Activated CD8-positive, alpha-beta T cell treated with anti-CD3 and anti-CD28 coated beads, Interleukin-2, amount 10 ng/mL, durations not matched to agents 7 days and 5 days (primary cell): Measurements from ENCODE around the gene ARHGAP24. TPM values are rescaled to one million over a fixed set of nuclear protein-coding genes. Genes with fewer than 3 reads are reported as not detected.

Source experiments
- ATAC-seq: fragments of 150-1000 bp; cut with Tn5 transposase; one replicate; pipeline ENCODE4 v1.10.0; 2021; ENCODE audit warnings: moderate library complexity
- CTCF ChIA-PET: fragments of 350-600 bp; sonication (Branson Sonifier 250); formaldehyde crosslinking; loops from one replicate; lab custom pipeline; 2021; ENCODE audit warnings: antibody characterized with exemption; lab: Charles Lee
- POLR2A ChIA-PET: fragments of 350-600 bp; sonication (Branson Sonifier 250); formaldehyde crosslinking; loops from one replicate; lab custom pipeline; 2021; ENCODE audit warnings: antibody characterized with exemption; lab: Charles Lee
- DNase-seq: peaks from one replicate; pipeline ENCODE4 v3.0.0-alpha.2; 2020
- H3K27ac Mint-ChIP-seq: one replicate; pipeline ENCODE4 v1.8.0; 2021; ENCODE audit warnings: mild to moderate bottlenecking, mixed read lengths
- H3K27me3 Mint-ChIP-seq: one replicate; pipeline ENCODE4 v1.8.0; 2021; ENCODE audit warnings: low read depth, mixed read lengths
- H3K36me3 Mint-ChIP-seq: one replicate; pipeline ENCODE4 v1.8.0; 2021; ENCODE audit warnings: low read depth, mixed read lengths
- H3K4me1 Mint-ChIP-seq: one replicate; pipeline ENCODE4 v1.8.0; 2021; ENCODE audit warnings: low read depth, mixed read lengths
- H3K4me3 Mint-ChIP-seq: one replicate; pipeline ENCODE4 v1.8.0; 2021; ENCODE audit warnings: mild to moderate bottlenecking, mixed read lengths
- H3K9me3 Mint-ChIP-seq: one replicate; pipeline ENCODE4 v1.8.0; 2022; ENCODE audit warnings: mixed read lengths; ENCODE audit not compliant: insufficient read depth
- total RNA-seq, 2 experiments: library from RNA; stranded (reverse); gene quantifications; one replicate each; pipeline ENCODE4 v1.2.3, GENCODE V29; 2021

Gene ARHGAP24
- total RNA-seq, 2 experiments from 2014 or later, result not detected

- Mint-ChIP-seq H3K9me3 (no peaks in the 10 kb centered on the region), H3K36me3 (no peaks in the 10 kb centered on the region), H3K27me3 (peaks cover 4% of the 10 kb centered on the region), H3K27ac (no peak overlapping the region), H3K4me1 (no peaks in the 10 kb centered on the region), H3K4me3 (no peak overlapping the region)
- CTCF ChIA-PET, result no interaction called here
- ATAC-seq, result no peak
- DNase-seq, result no peak
- POLR2A ChIA-PET, result no interaction called here
Observed at GRCh38 chr4:85938902-85939301, 464.0 kb downstream of the ARHGAP24 start.

- POLR2A ChIA-PET, result no interaction called here
- no peak for DNase-seq
- H3K27ac Mint-ChIP-seq, result no peak overlapping the region
- H3K27me3 Mint-ChIP-seq, result peaks cover 4% of the 10 kb centered on the region
- no peaks in the 10 kb centered on the region for H3K4me1 Mint-ChIP-seq
- CTCF ChIA-PET, result no interaction called here
- no peaks in the 10 kb centered on the region for H3K9me3 Mint-ChIP-seq
- no peaks in the 10 kb centered on the region for H3K36me3 Mint-ChIP-seq
- no peak for ATAC-seq
- no peak overlapping the region for H3K4me3 Mint-ChIP-seq
Observed at GRCh38 chr4:85939595-85939994, 464.6 kb downstream of the ARHGAP24 start.

- POLR2A ChIA-PET, result no interaction called here
- Mint-ChIP-seq H3K27ac (no peak overlapping the region), H3K4me1 (no peaks in the 10 kb centered on the region), H3K27me3 (peaks cover 4% of the 10 kb centered on the region), H3K4me3 (no peak overlapping the region), H3K36me3 (no peaks in the 10 kb centered on the region), H3K9me3 (no peaks in the 10 kb centered on the region)
- ATAC-seq (no peak), DNase-seq (no peak)
- CTCF ChIA-PET, result no interaction called here
Observed at GRCh38 chr4:85940151-85940550, 465.2 kb downstream of the ARHGAP24 start.

- ChIA-PET CTCF (no interaction called here), POLR2A (no interaction called here)
- peaks cover 4% of the 10 kb centered on the region for H3K27me3 Mint-ChIP-seq
- no peak overlapping the region for H3K27ac Mint-ChIP-seq
- no peak for ATAC-seq
- no peaks in the 10 kb centered on the region for H3K4me1 Mint-ChIP-seq
- no peak for DNase-seq
- no peak overlapping the region for H3K4me3 Mint-ChIP-seq
- no peaks in the 10 kb centered on the region for H3K36me3 Mint-ChIP-seq
- H3K9me3 Mint-ChIP-seq, result no peaks in the 10 kb centered on the region
Observed at GRCh38 chr4:85942107-85942506, 467.2 kb downstream of the ARHGAP24 start.

- POLR2A ChIA-PET, result no interaction called here
- no peak for ATAC-seq
- H3K27me3 Mint-ChIP-seq, result no peaks in the 10 kb centered on the region
- H3K9me3 Mint-ChIP-seq, result no peaks in the 10 kb centered on the region
- CTCF ChIA-PET, result no interaction called here
- H3K4me3 Mint-ChIP-seq, result no peak overlapping the region
- H3K4me1 Mint-ChIP-seq, result no peaks in the 10 kb centered on the region
- no peak overlapping the region for H3K27ac Mint-ChIP-seq
- DNase-seq, result no peak
- H3K36me3 Mint-ChIP-seq, result no peaks in the 10 kb centered on the region
Observed at GRCh38 chr4:85946821-85947220, 471.9 kb downstream of the ARHGAP24 start.

- DNase-seq, result no peak
- H3K4me1 Mint-ChIP-seq, result no peaks in the 10 kb centered on the region
- no peaks in the 10 kb centered on the region for H3K9me3 Mint-ChIP-seq
- no peaks in the 10 kb centered on the region for H3K36me3 Mint-ChIP-seq
- no peak overlapping the region for H3K4me3 Mint-ChIP-seq
- ChIA-PET POLR2A (no interaction called here), CTCF (no interaction called here)
- H3K27ac Mint-ChIP-seq, result no peak overlapping the region
- no peaks in the 10 kb centered on the region for H3K27me3 Mint-ChIP-seq
- ATAC-seq, result no peak
Observed at GRCh38 chr4:85951099-85951498, 476.1 kb downstream of the ARHGAP24 start.

- Mint-ChIP-seq H3K27ac (no peak overlapping the region), H3K36me3 (no peaks in the 10 kb centered on the region), H3K4me1 (no peaks in the 10 kb centered on the region), H3K4me3 (no peak overlapping the region), H3K9me3 (no peaks in the 10 kb centered on the region), H3K27me3 (no peaks in the 10 kb centered on the region)
- ChIA-PET CTCF (no interaction called here), POLR2A (no interaction called here)
- no peak for DNase-seq
- no peak for ATAC-seq
Observed at GRCh38 chr4:85952528-85952927, 477.6 kb downstream of the ARHGAP24 start.

GRCh38 chr4:85952972-85953650 lies 478.2 kb downstream of the ARHGAP24 start:
- no peak overlapping the region for H3K27ac Mint-ChIP-seq
- CTCF ChIA-PET, result no interaction called here
- no peak for ATAC-seq
- H3K36me3 Mint-ChIP-seq, result no peaks in the 10 kb centered on the region
- H3K9me3 Mint-ChIP-seq, result no peaks in the 10 kb centered on the region
- H3K4me3 Mint-ChIP-seq, result no peak overlapping the region
- no peaks in the 10 kb centered on the region for H3K4me1 Mint-ChIP-seq
- DNase-seq, result no peak
- POLR2A ChIA-PET, result no interaction called here
- H3K27me3 Mint-ChIP-seq, result no peaks in the 10 kb centered on the region

- ChIA-PET CTCF (no interaction called here), POLR2A (no interaction called here)
- no peak overlapping the region for H3K27ac Mint-ChIP-seq
- no peak for DNase-seq
- no peak overlapping the region for H3K4me3 Mint-ChIP-seq
- H3K36me3 Mint-ChIP-seq, result no peaks in the 10 kb centered on the region
- no peak for ATAC-seq
- H3K4me1 Mint-ChIP-seq, result no peaks in the 10 kb centered on the region
- H3K9me3 Mint-ChIP-seq, result no peaks in the 10 kb centered on the region
- H3K27me3 Mint-ChIP-seq, result no peaks in the 10 kb centered on the region
Observed at GRCh38 chr4:85953651-85954018, 478.7 kb downstream of the ARHGAP24 start.

GRCh38 chr4:85955620-85956292 lies 480.8 kb downstream of the ARHGAP24 start:
- Mint-ChIP-seq H3K9me3 (no peaks in the 10 kb centered on the region), H3K36me3 (no peaks in the 10 kb centered on the region), H3K4me3 (no peak overlapping the region), H3K27ac (no peak overlapping the region), H3K27me3 (no peaks in the 10 kb centered on the region), H3K4me1 (no peaks in the 10 kb centered on the region)
- ChIA-PET POLR2A (no interaction called here), CTCF (interaction anchor here (1.3 kb wide), 1 partner anchor 14 kb away, joined by 3 read pairs; no protein-coding TSS in a partner anchor)
- DNase-seq (no peak), ATAC-seq (no peak)

GRCh38 chr4:85956293-85956945 lies 481.5 kb downstream of the ARHGAP24 start:
- Mint-ChIP-seq H3K27ac (no peak overlapping the region), H3K4me1 (no peaks in the 10 kb centered on the region), H3K36me3 (no peaks in the 10 kb centered on the region), H3K9me3 (no peaks in the 10 kb centered on the region), H3K4me3 (no peak overlapping the region), H3K27me3 (no peaks in the 10 kb centered on the region)
- ChIA-PET POLR2A (no interaction called here), CTCF (interaction anchor here (1.3 kb wide), 1 partner anchor 13 kb away, joined by 3 read pairs; no protein-coding TSS in a partner anchor)
- DNase-seq (no peak), ATAC-seq (no peak)

GRCh38 chr4:85961887-85962286 lies 486.9 kb downstream of the ARHGAP24 start:
- CTCF ChIA-PET, result no interaction called here
- Mint-ChIP-seq H3K4me1 (no peaks in the 10 kb centered on the region), H3K4me3 (no peak overlapping the region), H3K27ac (no peak overlapping the region), H3K9me3 (no peaks in the 10 kb centered on the region), H3K36me3 (no peaks in the 10 kb centered on the region), H3K27me3 (no peaks in the 10 kb centered on the region)
- no peak for DNase-seq
- ATAC-seq, result no peak
- POLR2A ChIA-PET, result no interaction called here
